22Rv1 (cell line): ENCODE results near the gene HLA-DRB1.

Experiments used
- ZFX ChIP-seq: fragments of 450-650 bp; IDR thresholded peaks from 2 replicates; pipeline ENCODE4 v1.6.1; 2017; ENCODE audit warnings: antibody characterized with exemption, borderline replicate concordance
- TF ChIP-seq, protein P1 (sequence below): fragments of 450-650 bp; IDR thresholded peaks from 2 replicates; pipeline ENCODE4 v1.5.1; 2017; ENCODE audit warnings: mild to moderate bottlenecking

DNA sequence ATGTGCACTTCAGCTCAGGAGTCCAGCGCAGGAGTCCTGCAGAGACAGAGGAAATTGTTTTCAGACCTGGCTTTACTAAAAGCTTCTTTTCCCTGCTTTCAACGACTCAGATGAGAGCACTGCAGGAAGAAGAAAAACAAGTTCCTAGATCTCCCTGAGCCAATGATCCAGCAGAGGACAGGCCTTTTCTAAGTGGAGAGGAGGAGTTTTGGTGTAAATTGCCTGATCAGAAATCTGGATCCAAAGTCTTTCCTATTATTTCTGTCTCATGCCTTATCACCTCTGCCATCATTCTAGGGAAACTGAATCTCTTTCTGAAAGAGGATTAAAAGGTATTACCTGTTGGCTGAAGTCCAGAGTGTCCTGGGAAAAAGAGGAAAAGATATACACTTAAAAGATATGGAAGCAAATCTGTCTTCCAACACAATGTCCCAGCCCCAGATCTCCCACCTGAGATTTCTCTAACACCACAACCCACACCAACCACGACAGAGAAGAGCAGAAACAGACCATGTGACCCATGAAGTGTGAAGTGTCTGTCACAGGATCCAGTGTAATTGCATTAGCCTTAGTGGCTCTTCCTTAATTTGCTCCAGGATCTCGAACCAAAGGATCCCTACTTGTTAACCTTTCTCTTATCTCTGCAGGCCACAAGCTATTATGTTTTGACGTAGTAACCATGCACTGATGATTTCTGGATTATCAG is 36.5 kb downstream of the HLA-DRB1 start:
- TF ChIP-seq, protein P1, sequence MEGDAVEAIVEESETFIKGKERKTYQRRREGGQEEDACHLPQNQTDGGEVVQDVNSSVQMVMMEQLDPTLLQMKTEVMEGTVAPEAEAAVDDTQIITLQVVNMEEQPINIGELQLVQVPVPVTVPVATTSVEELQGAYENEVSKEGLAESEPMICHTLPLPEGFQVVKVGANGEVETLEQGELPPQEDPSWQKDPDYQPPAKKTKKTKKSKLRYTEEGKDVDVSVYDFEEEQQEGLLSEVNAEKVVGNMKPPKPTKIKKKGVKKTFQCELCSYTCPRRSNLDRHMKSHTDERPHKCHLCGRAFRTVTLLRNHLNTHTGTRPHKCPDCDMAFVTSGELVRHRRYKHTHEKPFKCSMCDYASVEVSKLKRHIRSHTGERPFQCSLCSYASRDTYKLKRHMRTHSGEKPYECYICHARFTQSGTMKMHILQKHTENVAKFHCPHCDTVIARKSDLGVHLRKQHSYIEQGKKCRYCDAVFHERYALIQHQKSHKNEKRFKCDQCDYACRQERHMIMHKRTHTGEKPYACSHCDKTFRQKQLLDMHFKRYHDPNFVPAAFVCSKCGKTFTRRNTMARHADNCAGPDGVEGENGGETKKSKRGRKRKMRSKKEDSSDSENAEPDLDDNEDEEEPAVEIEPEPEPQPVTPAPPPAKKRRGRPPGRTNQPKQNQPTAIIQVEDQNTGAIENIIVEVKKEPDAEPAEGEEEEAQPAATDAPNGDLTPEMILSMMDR, result no peak
- TF ChIP-seq ZFX, result no peak
